ENCODE results near the gene CD6.
A peak's percentile ranks its signal among the peaks of the same experiment; 100 is the strongest.

Gene CD6

DNA sequence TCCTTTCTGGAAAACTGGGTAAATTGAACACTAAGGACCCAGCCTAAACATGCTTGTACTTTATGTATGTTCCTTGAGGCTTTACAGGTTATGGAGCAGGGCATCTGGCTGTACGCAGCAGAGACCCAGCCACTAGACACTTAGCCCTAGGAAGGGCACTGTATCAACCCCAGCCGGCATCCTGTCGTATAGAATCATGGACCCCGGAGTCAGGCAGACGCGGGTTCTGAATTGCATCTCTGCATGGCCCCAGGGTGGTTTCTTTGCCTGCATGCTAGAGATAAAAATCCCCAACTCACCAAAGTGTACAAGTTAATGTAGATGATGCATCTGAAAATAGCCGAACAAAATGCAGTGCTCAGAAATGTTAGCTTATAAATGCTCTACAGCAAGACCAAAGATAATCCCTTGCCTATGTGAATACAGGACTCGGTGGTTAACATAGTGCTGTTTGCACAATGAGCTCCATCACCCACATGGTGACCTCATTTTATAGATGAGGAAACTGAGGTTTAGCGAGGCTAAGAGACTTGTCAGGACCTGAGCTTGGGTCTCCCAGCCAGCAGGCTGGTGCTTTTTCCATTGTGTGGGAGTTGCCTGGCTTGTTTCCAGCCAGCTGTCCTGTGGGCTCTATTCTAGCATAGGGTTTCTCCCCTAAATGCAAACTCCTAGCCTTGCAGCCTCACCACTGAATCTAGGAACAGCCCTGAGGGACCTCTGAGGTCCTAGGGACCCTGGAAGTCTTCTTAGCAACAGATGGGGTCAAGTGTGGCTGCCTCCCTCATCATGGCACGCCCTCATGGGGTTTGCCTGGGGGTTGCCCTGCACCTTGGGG is 7.3 kb downstream of the CD6 start:
- Mint-ChIP-seq H3K27me3 (ENCODE audit: low read depth) (no peaks in the 10 kb centered on the region), H3K36me3 (ENCODE audit: low read depth) (peaks cover 63% of the 10 kb centered on the region), H3K27ac (peak overlapping the region; percentile 94), H3K9me3 (no peaks in the 10 kb centered on the region), H3K4me1 (ENCODE audit: low read depth) (peaks cover 70% of the 10 kb centered on the region), H3K4me3 (peak overlapping the region; percentile 76)

DNA sequence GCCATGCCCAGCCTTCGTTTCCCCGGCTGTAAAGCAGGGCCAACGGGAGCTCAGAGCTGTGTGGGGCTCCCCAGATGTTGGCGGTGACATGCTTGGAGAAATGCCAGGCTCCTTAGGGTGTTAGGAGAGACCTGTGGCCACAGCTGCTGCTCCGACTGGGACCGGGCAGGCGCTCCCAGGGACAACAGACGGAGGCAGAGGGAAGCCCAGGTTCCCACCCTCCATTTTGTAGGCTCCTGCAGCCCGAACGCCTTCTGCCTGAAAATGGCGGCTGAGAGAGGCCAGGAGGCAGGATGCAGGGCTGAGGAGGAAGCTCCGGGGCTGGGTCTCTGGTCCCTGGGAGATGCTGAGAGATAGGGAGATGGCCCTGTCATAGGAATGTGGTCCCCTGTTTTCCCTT is 10.0 kb downstream of the CD6 start:
- Mint-ChIP-seq H3K9me3 (no peaks in the 10 kb centered on the region), H3K27me3 (ENCODE audit: low read depth) (no peaks in the 10 kb centered on the region), H3K4me1 (ENCODE audit: low read depth) (peaks cover 73% of the 10 kb centered on the region), H3K27ac (peak overlapping the region; percentile 81), H3K4me3 (peak overlapping the region; percentile 76), H3K36me3 (ENCODE audit: low read depth) (peaks cover 57% of the 10 kb centered on the region)

DNA sequence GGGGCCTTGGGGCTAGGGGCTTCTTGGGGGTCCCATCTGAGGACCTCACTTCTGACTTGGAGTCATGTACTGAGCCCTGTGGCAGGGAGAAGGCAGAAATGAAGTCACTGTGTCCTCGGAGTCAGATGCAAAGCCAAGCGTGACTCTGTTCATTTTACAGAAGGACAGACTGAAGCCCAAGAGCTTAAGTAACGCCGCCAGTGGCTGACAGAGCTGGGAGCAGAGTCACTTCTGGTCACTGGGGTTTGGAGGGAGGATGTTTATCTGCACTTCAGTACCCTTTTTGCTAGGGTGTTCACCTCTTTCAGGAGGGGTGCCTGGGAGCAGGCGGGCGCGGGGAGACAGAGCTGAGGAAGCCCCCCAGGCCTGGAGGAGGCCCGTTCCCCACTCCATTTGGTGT is 10.7 kb downstream of the CD6 start:
- Mint-ChIP-seq H3K9me3 (no peaks in the 10 kb centered on the region), H3K27ac (peak overlapping the region; percentile 81), H3K27me3 (ENCODE audit: low read depth) (no peaks in the 10 kb centered on the region), H3K4me1 (ENCODE audit: low read depth) (peaks cover 74% of the 10 kb centered on the region), H3K36me3 (ENCODE audit: low read depth) (peaks cover 56% of the 10 kb centered on the region), H3K4me3 (peak overlapping the region; percentile 80)

DNA sequence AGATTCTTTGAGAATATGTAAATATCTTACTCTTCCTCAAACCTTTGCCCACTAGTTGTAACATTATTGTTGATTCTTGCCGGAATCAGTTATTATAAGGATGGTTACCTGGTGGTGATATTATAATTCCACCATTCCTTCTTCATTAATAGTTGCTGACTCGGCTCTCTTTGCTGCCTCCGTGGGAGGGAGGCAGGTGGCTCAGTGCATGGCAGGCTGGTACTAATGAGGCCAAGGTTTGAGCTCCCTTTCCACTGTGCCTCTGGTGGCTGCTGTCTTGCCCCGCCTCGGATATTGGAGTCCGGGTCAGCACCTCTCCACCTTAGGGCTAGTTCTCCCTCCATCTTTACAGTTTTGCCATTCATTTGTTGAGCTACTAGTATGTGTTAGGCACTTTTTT is 12.7 kb downstream of the CD6 start:
- H3K9me3 Mint-ChIP-seq, result no peaks in the 10 kb centered on the region
- H3K27me3 Mint-ChIP-seq (ENCODE audit: low read depth), result no peaks in the 10 kb centered on the region
- H3K4me1 Mint-ChIP-seq (ENCODE audit: low read depth), result peaks cover 75% of the 10 kb centered on the region
- H3K27ac Mint-ChIP-seq, result peak overlapping the region; percentile 81
- H3K36me3 Mint-ChIP-seq (ENCODE audit: low read depth), result peaks cover 51% of the 10 kb centered on the region
- peak overlapping the region; percentile 80 for H3K4me3 Mint-ChIP-seq

DNA sequence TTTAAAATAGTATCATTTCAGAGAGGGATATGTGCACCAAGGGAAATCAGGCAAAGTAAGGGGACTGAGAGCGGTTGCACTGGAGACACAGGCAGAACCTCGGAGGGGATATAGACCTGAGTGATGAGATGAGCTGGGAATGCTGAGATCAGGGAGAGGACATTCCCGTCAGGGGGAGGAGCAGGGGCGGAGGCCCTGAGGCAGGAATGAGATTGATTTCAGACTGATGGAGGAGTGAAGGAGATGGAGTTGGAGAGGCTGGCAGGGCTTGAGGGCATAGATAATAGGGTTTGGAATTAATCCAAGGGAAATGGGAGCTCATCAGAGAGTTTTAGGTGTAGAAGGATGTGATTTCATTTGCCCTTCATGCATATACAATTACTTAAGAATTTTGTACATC is 13.2 kb downstream of the CD6 start:
- Mint-ChIP-seq H3K27me3 (ENCODE audit: low read depth) (no peaks in the 10 kb centered on the region), H3K9me3 (no peaks in the 10 kb centered on the region), H3K36me3 (ENCODE audit: low read depth) (peaks cover 55% of the 10 kb centered on the region), H3K4me1 (ENCODE audit: low read depth) (peaks cover 78% of the 10 kb centered on the region), H3K27ac (peak overlapping the region; percentile 81), H3K4me3 (peak overlapping the region; percentile 80)

DNA sequence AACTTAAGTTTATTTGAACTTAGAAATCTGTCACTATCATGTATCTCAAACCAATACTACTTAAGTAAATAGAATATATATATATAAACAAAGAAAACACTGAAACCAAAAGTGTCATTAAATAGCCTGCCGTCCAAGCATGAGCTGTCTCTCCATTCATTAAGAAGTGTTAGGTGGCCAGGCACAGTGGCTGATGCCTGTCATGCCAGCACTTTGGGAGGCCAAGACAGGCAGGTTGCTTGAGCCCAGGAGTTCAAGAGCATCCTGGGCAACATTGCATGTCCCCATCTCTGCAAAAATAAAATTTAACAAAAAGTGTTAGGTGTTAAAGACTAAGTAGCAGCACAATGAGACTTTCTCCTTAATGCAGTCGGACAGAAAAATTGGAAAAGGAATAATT is 14.0 kb downstream of the CD6 start:
- peak overlapping the region; percentile 97 for H3K27ac Mint-ChIP-seq
- no peaks in the 10 kb centered on the region for H3K27me3 Mint-ChIP-seq (ENCODE audit: low read depth)
- H3K9me3 Mint-ChIP-seq, result no peaks in the 10 kb centered on the region
- H3K4me3 Mint-ChIP-seq, result peak overlapping the region; percentile 84
- peaks cover 50% of the 10 kb centered on the region for H3K36me3 Mint-ChIP-seq (ENCODE audit: low read depth)
- peaks cover 74% of the 10 kb centered on the region for H3K4me1 Mint-ChIP-seq (ENCODE audit: low read depth)

DNA sequence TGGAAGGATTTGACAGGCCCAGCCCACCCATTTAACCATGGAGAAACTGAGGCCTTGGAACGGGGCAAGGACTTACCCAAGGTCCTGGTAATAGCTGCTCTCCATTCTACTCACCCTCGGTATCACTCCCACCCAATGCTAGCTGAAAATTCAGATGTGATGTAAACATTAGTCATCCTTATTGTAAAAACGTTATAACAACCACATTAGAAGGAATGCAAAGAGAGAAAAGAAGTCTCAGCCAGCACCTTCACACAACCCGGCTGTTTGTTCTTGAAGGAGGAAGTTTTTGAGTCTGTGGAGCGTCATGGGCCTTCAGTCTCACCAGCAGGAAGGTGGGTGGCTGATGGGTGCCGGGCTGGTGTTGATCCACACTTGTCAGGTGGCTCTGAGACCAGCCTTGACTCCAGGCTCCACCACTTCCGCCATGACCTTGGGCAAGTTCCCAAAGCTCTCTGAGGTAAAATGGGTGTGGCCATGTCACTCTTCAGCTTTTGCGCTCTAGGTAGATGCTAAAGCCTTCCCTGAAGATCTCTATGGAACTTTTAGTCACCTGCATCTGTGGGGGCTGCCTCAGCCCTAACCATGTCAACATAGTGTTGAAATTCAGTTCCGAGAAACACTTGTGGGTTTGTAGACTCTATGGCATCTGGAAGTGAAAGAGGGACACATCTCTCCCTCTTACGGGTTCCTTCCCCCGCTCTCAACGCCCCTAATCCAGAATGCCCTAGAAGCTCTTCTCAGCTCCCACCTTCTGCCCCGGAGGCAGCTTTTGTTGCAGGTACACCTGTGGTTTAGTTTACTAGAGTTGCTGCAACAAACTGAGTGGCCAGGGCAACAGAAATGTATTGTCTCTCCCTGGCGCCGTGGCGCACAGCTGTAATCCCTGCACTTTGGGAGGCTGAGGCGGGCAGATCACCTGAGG is 14.8 kb downstream of the CD6 start:
- Mint-ChIP-seq H3K4me1 (ENCODE audit: low read depth) (peaks cover 80% of the 10 kb centered on the region), H3K36me3 (ENCODE audit: low read depth) (peaks cover 54% of the 10 kb centered on the region), H3K27ac (peak overlapping the region; percentile 97), H3K27me3 (ENCODE audit: low read depth) (no peaks in the 10 kb centered on the region), H3K9me3 (no peaks in the 10 kb centered on the region), H3K4me3 (peak overlapping the region; percentile 84)

DNA sequence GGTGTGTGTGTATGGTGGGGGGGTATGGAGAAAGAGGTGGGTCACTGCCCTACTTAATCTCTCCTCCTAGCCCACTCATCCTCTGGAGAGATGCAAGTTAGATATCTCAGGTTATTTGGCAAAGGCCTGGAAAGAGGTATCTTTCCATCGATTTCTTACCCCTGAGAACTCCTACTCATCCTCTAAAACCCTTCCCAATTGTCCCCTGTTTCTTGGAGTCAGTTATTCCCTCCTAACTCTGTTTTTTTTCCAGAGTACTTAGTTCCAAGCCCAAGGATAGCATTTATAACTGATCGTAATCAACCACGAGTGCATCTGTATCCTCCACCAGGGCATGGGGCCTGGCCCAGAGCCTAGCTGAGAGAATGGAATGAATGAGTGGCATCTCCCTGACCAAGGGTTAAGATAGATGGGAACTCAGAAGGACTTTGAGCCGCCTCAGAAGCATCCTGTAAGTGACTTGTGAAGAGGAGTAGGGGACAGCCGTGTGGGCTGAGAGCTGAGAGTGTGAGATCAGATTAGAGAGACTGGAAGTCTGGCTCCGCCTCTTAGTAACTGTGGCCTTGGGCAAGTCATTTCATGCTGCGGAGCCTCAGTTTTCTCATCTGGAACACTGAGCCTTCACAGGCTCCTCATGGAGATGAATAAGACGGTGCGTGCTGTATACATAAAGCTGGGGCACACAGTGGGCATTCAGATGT is 16.2 kb downstream of the CD6 start:
- H3K36me3 Mint-ChIP-seq (ENCODE audit: low read depth), result peaks cover 51% of the 10 kb centered on the region
- no peaks in the 10 kb centered on the region for H3K9me3 Mint-ChIP-seq
- H3K4me3 Mint-ChIP-seq, result peak overlapping the region; percentile 84
- no peaks in the 10 kb centered on the region for H3K27me3 Mint-ChIP-seq (ENCODE audit: low read depth)
- peaks cover 76% of the 10 kb centered on the region for H3K4me1 Mint-ChIP-seq (ENCODE audit: low read depth)
- peak overlapping the region; percentile 97 for H3K27ac Mint-ChIP-seq

DNA sequence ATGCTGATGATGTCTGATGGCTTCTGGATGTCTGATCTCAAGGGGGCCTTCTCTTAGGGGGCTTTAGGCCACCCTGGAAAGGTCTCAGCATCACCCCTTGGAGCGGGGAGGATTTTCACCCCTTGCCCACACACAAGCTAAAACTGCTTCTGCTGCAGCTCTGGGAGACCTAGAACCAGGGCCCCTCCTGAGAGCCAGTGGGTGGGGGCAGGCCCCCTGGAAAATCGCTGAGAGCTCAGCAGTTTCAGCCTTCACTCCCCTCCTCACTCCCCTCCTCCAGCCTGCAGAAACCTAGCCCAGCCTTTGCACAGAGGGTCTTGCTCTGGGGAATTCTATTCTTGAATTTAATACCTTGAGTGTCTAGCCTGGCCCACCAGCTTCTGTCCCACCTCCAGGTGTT is 17.2 kb downstream of the CD6 start:
- peak overlapping the region; percentile 58 for H3K4me3 Mint-ChIP-seq
- H3K27ac Mint-ChIP-seq, result peak overlapping the region; percentile 97
- peaks cover 77% of the 10 kb centered on the region for H3K4me1 Mint-ChIP-seq (ENCODE audit: low read depth)
- no peaks in the 10 kb centered on the region for H3K9me3 Mint-ChIP-seq
- H3K27me3 Mint-ChIP-seq (ENCODE audit: low read depth), result no peaks in the 10 kb centered on the region
- H3K36me3 Mint-ChIP-seq (ENCODE audit: low read depth), result peaks cover 55% of the 10 kb centered on the region

DNA sequence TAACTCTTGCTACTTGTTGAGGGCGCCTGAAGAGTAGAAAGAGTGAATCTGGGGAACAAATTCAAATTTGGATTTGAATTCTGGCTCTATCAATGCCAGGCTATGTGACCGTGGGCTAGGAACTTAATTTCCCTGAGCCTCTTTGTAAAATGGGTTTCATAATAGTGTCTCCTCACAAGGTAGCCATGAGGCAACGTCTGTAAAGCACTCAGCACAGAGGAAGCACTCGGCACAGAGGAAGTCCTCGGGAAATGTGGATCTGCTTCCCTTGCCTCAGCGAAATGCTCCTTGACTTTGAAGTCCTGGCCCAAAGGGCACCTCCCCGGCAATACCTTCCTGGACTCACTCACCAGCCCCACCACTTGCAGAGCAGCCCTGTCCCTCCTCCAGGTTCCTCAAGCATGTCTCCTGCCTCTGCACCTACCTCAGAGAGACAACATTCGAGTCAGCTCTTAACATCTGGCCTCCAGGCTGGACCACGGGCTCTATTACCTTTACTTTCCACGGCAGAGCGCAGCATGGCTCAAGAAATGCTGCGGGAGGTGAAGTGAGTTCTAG is 17.7 kb downstream of the CD6 start:
- peak overlapping the region; percentile 58 for H3K4me3 Mint-ChIP-seq
- H3K9me3 Mint-ChIP-seq, result no peaks in the 10 kb centered on the region
- peaks cover 75% of the 10 kb centered on the region for H3K4me1 Mint-ChIP-seq (ENCODE audit: low read depth)
- peaks cover 53% of the 10 kb centered on the region for H3K36me3 Mint-ChIP-seq (ENCODE audit: low read depth)
- no peaks in the 10 kb centered on the region for H3K27me3 Mint-ChIP-seq (ENCODE audit: low read depth)
- peak overlapping the region; percentile 97 for H3K27ac Mint-ChIP-seq

DNA sequence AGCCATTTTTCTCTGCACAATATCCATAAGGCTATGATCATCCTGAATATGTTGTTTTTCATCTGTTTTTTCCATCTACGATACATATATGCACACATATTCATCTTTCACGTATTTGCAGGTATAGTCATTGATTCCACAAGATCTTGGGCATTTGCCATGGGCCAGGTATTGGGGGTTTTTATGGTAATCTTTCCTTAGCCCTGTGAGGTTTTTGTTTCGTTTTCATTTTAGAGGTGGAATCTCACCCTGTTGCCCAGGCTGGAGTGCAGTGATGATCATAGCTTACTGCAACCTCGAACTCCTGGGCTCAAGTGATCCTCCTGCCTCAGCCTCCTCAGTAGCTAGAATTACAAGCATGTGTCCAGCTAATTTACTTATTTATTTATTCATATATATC is 20.0 kb downstream of the CD6 start:
- peak overlapping the region; percentile 34 for H3K4me3 Mint-ChIP-seq
- H3K9me3 Mint-ChIP-seq, result no peaks in the 10 kb centered on the region
- peak overlapping the region; percentile 65 for H3K27ac Mint-ChIP-seq
- peaks cover 60% of the 10 kb centered on the region for H3K36me3 Mint-ChIP-seq (ENCODE audit: low read depth)
- H3K27me3 Mint-ChIP-seq (ENCODE audit: low read depth), result no peaks in the 10 kb centered on the region
- peaks cover 72% of the 10 kb centered on the region for H3K4me1 Mint-ChIP-seq (ENCODE audit: low read depth)

DNA sequence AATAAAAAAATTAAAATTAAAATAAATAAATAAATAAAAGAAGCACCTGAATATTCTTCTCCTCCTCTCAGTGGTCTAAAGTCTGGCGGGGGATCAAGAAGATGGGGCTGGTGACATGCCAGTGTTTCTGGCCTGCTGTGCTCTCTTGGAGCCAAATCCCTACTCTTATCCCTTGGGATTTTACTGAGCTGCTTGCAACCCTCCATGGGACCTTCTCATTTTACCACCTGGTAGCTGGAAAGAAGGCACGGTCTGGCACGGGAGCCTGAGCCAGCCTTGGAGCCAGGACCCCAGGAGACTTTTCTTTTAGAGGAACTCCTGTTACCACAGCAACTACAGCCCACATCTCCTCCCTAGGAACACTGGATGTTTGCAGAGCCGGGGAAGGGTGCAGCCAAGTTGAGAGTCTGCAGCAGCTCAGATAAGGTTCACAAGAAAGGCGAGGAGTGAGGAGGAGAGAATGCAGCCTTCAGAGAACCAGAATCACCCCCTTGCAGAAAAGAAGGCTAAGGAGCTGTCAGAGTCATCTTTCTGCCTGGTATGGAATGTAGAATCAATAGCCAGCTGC is 21.4 kb downstream of the CD6 start:
- no peaks in the 10 kb centered on the region for H3K9me3 Mint-ChIP-seq
- peaks cover 55% of the 10 kb centered on the region for H3K36me3 Mint-ChIP-seq (ENCODE audit: low read depth)
- H3K27me3 Mint-ChIP-seq (ENCODE audit: low read depth), result no peaks in the 10 kb centered on the region
- H3K4me3 Mint-ChIP-seq, result peak overlapping the region; percentile 22
- peaks cover 66% of the 10 kb centered on the region for H3K4me1 Mint-ChIP-seq (ENCODE audit: low read depth)
- peak overlapping the region; percentile 84 for H3K27ac Mint-ChIP-seq

DNA sequence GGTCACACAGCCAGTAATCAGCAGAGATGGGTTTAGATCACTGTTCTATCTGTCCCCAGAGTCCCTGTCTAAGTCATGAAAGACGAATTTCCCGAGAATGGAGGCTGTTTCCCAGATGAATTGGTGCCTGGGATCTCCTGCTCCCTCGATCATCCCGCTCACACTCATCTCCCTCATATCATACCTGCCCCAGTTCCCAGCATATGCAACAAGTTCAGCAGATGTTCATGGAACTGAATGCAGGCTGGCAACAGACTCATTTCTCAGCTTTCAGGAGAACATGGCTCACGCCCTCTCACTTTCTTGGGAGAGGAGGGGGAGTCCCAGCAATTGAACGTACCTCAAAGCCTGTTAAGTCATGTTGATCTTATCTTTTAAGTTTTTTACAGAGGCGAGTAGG is 22.1 kb downstream of the CD6 start:
- Mint-ChIP-seq H3K9me3 (no peaks in the 10 kb centered on the region), H3K36me3 (ENCODE audit: low read depth) (peaks cover 55% of the 10 kb centered on the region), H3K27ac (peak overlapping the region; percentile 84), H3K4me1 (ENCODE audit: low read depth) (peaks cover 66% of the 10 kb centered on the region), H3K27me3 (ENCODE audit: low read depth) (no peaks in the 10 kb centered on the region), H3K4me3 (peak overlapping the region; percentile 70)
